CD14-positive monocyte (primary cell): ENCODE measurements around the gene IL18R1. TPM values are rescaled to one million over a fixed set of nuclear protein-coding genes. Genes with fewer than 3 reads are reported as not detected.
A peak's percentile ranks its signal among the peaks of the same experiment; 100 is the strongest.

Experiments used
- DNase-seq, 3 donors: peaks; one replicate each; pipeline ENCODE4 v3.0.0-alpha.2; 2011 to 2022
- H2AFZ ChIP-seq: 2 replicates; pipeline ENCODE4 v1.6.0; 2012; ENCODE audit warnings: mild to moderate bottlenecking, low read depth, low read length, inconsistent platforms; ENCODE audit not compliant: insufficient read depth, poor library complexity, severe bottlenecking
- H3K27ac ChIP-seq, 2 donors: 1 replicate in 1 of 2; 2 replicates in 1 of 2; pipeline ENCODE4 v1.5.1; 2012 to 2013; ENCODE audit warnings: low read length in 2 of 2, control low read depth in 1 of 2, inconsistent platforms in 1 of 2, low read depth in 1 of 2, mild to moderate bottlenecking in 1 of 2
- H3K27me3 ChIP-seq, 2 donors: one replicate each; pipeline versions ENCODE4 v1.6.0 to v1.6.1; 2011 to 2013; ENCODE audit warnings: low read length in 2 of 2; ENCODE audit not compliant: control insufficient read depth in 2 of 2, insufficient read depth in 2 of 2
- H3K36me3 ChIP-seq, 2 donors: replicated peaks in 1 of 2; 1 replicate in 1 of 2; 2 replicates in 1 of 2; pipeline versions ENCODE4 v1.5.1 to v1.6.1; 2012 to 2013; ENCODE audit warnings: low read length in 2 of 2, control low read depth in 1 of 2, inconsistent platforms in 1 of 2, mild to moderate bottlenecking in 1 of 2; ENCODE audit not compliant: insufficient read depth in 2 of 2, control insufficient read depth in 1 of 2
- H3K4me1 ChIP-seq, 2 donors: 1 replicate in 1 of 2; 2 replicates in 1 of 2; pipeline versions ENCODE4 v1.5.1 to v1.6.1; 2012 to 2013; ENCODE audit warnings: low read length in 2 of 2, control low read depth in 1 of 2, inconsistent platforms in 1 of 2, mild to moderate bottlenecking in 1 of 2, moderate library complexity in 1 of 2; ENCODE audit not compliant: insufficient read depth in 2 of 2, control insufficient read depth in 1 of 2
- H3K4me2 ChIP-seq: replicated peaks from 2 replicates; pipeline ENCODE3; 2012; ENCODE audit warnings: low read length, moderate library complexity, mild to moderate bottlenecking; ENCODE audit not compliant: poor library complexity, severe bottlenecking; ENCODE audit errors: extremely low read depth
- H3K4me3 ChIP-seq, 3 experiments: fragments of 200-600 bp in 1 of 3; sonication (generic) in 1 of 3; replicated peaks in 1 of 3; 1 replicate in 2 of 3; 2 replicates in 1 of 3; pipeline ENCODE4 v1.5.1; 2011 to 2013; ENCODE audit warnings: low read length in 3 of 3, mild to moderate bottlenecking in 3 of 3, control low read depth in 2 of 3, low read depth in 2 of 3, inconsistent platforms in 1 of 3, moderate library complexity in 1 of 3
- H3K79me2 ChIP-seq: 2 replicates; pipeline ENCODE4 v1.6.0; 2012; ENCODE audit warnings: mild to moderate bottlenecking, control low read depth, inconsistent platforms, low read length, moderate library complexity; ENCODE audit not compliant: insufficient read depth
- H3K9ac ChIP-seq: 2 replicates; pipeline ENCODE4 v1.6.0; 2017; ENCODE audit warnings: low read length, mild to moderate bottlenecking; ENCODE audit not compliant: insufficient read depth, poor library complexity, severe bottlenecking
- H3K9me3 ChIP-seq, 2 donors: replicated peaks in 1 of 2; 1 replicate in 1 of 2; 2 replicates in 1 of 2; pipeline versions ENCODE4 v1.5.1 to v1.6.1; 2012 to 2013; ENCODE audit warnings: low read length in 2 of 2, control low read depth in 1 of 2; ENCODE audit not compliant: control insufficient read depth in 1 of 2, insufficient read depth in 1 of 2
- H4K20me1 ChIP-seq: 2 replicates; pipeline ENCODE4 v1.6.0; 2012; ENCODE audit warnings: mild to moderate bottlenecking, low read length, control low read depth, moderate library complexity; ENCODE audit not compliant: insufficient read depth
- H3K27ac Mint-ChIP-seq, 7 donors: one replicate each; pipeline ENCODE4 v1.8.0; 2020; ENCODE audit warnings: mild to moderate bottlenecking in 7 of 7, mixed read lengths in 7 of 7, moderate library complexity in 6 of 7, inconsistent platforms in 2 of 7
- H3K27me3 Mint-ChIP-seq, 3 donors: one replicate each; pipeline ENCODE4 v1.8.0; 2021 to 2022; ENCODE audit warnings: low read depth in 3 of 3, mild to moderate bottlenecking in 3 of 3, mixed read lengths in 3 of 3, moderate library complexity in 3 of 3, inconsistent platforms in 1 of 3
- H3K36me3 Mint-ChIP-seq, 2 donors: one replicate each; pipeline ENCODE4 v1.8.0; 2020; ENCODE audit warnings: mixed read lengths in 2 of 2, inconsistent platforms in 1 of 2, mild to moderate bottlenecking in 1 of 2
- H3K4me1 Mint-ChIP-seq: one replicate; pipeline ENCODE4 v1.8.0; 2020; ENCODE audit warnings: mild to moderate bottlenecking, mixed read lengths
- H3K4me3 Mint-ChIP-seq, 2 donors: one replicate each; pipeline ENCODE4 v1.8.0; 2020; ENCODE audit warnings: mild to moderate bottlenecking in 2 of 2, mixed read lengths in 2 of 2, moderate library complexity in 1 of 2
- H3K9me3 Mint-ChIP-seq, 7 donors: one replicate each; pipeline ENCODE4 v1.8.0; 2020 to 2022; ENCODE audit warnings: mixed read lengths in 7 of 7, mild to moderate bottlenecking in 6 of 7, moderate library complexity in 6 of 7, inconsistent platforms in 2 of 7
- WGBS: methylation state at CpG from one replicate; pipeline ENCODE4 v1.1.5; 2013; ENCODE audit warnings: missing lambda C conversion rate; ENCODE audit not compliant: insufficient coverage; 5-methylcytosine and 5-hydroxymethylcytosine counted together
- intact Hi-C, 2 donors: fragments of 100-400 bp; cut with micrococcal nuclease; formaldehyde crosslinking; loops; one replicate each; pipeline versions ENCODE4 v1.15.0 to v1.15.1; 2023
- polyA plus RNA-seq, 3 donors: library from polyadenylated mRNA; depleted of rRNA in 1 of 3; unstranded in 2 of 3; stranded (reverse) in 1 of 3; fragments of 300-500 nt in 2 of 3; fragments of >200 nt in 1 of 3; fragmentation: Illumina TruSeq in 2 of 3; gene quantifications; 1 replicate in 2 of 3; 2 replicates in 1 of 3; pipeline ENCODE4 v1.2.3, GENCODE V29; 2012 to 2021
- TF ChIP-seq, protein P1 (sequence below): fragments of 200-600 bp; IDR thresholded peaks from one replicate; pipeline ENCODE4 v1.8.0; 2022; ENCODE audit warnings: antibody characterized with exemption, mild to moderate bottlenecking

IL18R1 gene
- polyA plus RNA-seq, 3 donors = 0.03 to 0.15 (median 0.11) TPM

DNA sequence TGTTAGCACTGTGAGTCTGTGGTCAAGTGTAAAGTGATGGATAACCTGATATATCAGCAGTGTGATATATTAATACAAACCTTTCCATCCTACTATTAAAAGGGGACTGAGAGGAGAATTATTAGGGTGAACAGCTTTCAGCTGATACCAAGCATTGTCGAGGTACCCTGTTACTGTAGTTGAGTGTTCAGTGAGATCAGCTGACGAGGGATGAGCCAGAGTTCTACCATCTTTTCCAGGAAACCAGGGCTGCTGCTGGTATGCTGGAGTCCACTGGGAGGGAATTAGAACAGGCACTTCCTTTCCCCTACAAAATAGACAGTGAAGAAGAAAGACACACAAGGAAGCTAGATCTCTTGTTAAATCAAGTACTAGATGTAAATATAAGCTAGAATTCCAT, 67.8 kb downstream of the IL18R1 start:
- H3K9me3 ChIP-seq = no peaks in the 10 kb centered on the region
- H3K4me3 ChIP-seq = no peak overlapping the region
- no peak overlapping the region for H3K27ac ChIP-seq
- no peaks in the 10 kb centered on the region for H3K36me3 Mint-ChIP-seq
- peak overlapping the region; percentile 1 for H3K4me2 ChIP-seq
- no peaks in the 10 kb centered on the region for H3K27me3 ChIP-seq
- H3K9me3 Mint-ChIP-seq = no peaks in the 10 kb centered on the region
- no peak overlapping the region for H2AFZ ChIP-seq
- H3K4me1 Mint-ChIP-seq = peaks cover 59% of the 10 kb centered on the region
- H3K36me3 ChIP-seq = no peaks in the 10 kb centered on the region
- H3K79me2 ChIP-seq = no peaks in the 10 kb centered on the region
- no peak overlapping the region for H3K9ac ChIP-seq
- H3K4me1 ChIP-seq = peaks cover 56 to 68% of the 10 kb centered on the region in 2 donors
- no peaks in the 10 kb centered on the region for H4K20me1 ChIP-seq
- peaks cover 0 to 3% (median 0%) of the 10 kb centered on the region in 3 donors for H3K27me3 Mint-ChIP-seq
- intact Hi-C loops = no loop called here
- no peak overlapping the region for H3K27ac Mint-ChIP-seq
- no peak for DNase-seq
- WGBS = no CpG with 5 or more reads among the region's 2 CpGs
- TF ChIP-seq, protein P1, sequence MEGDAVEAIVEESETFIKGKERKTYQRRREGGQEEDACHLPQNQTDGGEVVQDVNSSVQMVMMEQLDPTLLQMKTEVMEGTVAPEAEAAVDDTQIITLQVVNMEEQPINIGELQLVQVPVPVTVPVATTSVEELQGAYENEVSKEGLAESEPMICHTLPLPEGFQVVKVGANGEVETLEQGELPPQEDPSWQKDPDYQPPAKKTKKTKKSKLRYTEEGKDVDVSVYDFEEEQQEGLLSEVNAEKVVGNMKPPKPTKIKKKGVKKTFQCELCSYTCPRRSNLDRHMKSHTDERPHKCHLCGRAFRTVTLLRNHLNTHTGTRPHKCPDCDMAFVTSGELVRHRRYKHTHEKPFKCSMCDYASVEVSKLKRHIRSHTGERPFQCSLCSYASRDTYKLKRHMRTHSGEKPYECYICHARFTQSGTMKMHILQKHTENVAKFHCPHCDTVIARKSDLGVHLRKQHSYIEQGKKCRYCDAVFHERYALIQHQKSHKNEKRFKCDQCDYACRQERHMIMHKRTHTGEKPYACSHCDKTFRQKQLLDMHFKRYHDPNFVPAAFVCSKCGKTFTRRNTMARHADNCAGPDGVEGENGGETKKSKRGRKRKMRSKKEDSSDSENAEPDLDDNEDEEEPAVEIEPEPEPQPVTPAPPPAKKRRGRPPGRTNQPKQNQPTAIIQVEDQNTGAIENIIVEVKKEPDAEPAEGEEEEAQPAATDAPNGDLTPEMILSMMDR = no peak
- no peak overlapping the region for H3K4me3 Mint-ChIP-seq

DNA sequence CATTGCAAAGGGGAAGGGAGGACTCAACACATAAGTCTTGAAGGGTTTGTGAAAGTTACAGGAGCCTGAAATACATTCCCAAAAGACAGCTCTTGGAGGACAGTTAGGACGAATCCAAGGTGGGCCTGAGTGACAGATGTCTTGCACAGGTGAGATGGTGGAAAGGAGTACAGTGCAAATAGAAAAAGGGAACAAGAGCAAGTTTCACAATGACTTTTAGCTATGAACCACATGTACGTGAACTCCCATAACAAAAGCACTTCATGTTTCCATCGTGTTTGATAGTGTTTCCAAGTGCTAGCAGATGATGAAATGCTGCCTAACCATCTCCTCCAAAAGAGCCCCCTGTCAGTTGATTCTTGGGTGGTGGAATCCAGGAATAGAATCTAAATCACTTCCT, 69.2 kb downstream of the IL18R1 start:
- Histone ChIP-seq H3K4me3 (no peak overlapping the region), H2AFZ (no peak overlapping the region), H3K4me2 (no peak overlapping the region), H3K36me3 (no peaks in the 10 kb centered on the region), H3K9me3 (no peaks in the 10 kb centered on the region), H4K20me1 (no peaks in the 10 kb centered on the region), H3K4me1 (peaks cover 44 to 54% of the 10 kb centered on the region in 2 donors), H3K79me2 (no peaks in the 10 kb centered on the region), H3K27me3 (no peaks in the 10 kb centered on the region), H3K9ac (no peak overlapping the region), H3K27ac (no peak overlapping the region)
- DNase-seq = peak; percentile 20 to 40 (median 38)
- no peak overlapping the region for H3K4me3 Mint-ChIP-seq
- H3K36me3 Mint-ChIP-seq = no peaks in the 10 kb centered on the region
- no CpG with 5 or more reads among the region's 3 CpGs for WGBS
- peaks cover 50% of the 10 kb centered on the region for H3K4me1 Mint-ChIP-seq
- peak overlapping the region in 1 of 7 donors; percentile 60 for H3K27ac Mint-ChIP-seq
- H3K9me3 Mint-ChIP-seq = peaks cover 0 to 2% (median 0%) of the 10 kb centered on the region in 7 donors
- peaks cover 0 to 3% (median 0%) of the 10 kb centered on the region in 3 donors for H3K27me3 Mint-ChIP-seq
- intact Hi-C loops = no loop called here
- TF ChIP-seq, protein P1 = no peak
